Chondrocyte (in vitro differentiated cells): ENCODE data around the gene FAM20C. TPM values are rescaled to one million over a fixed set of nuclear protein-coding genes. Genes with fewer than 3 reads are reported as not detected.

Experiments
- DNase-seq: peaks from one replicate; pipeline ENCODE4 v3.0.0; 2021; ENCODE audit warnings: mixed read lengths, low spot score
- H3K27ac Mint-ChIP-seq: one replicate; pipeline ENCODE4 v1.8.0; 2021; ENCODE audit warnings: mild to moderate bottlenecking, moderate library complexity, mixed read lengths; ENCODE audit not compliant: unreplicated experiment
- H3K27me3 Mint-ChIP-seq: 2 replicates; pipeline ENCODE4 v1.8.0; 2021; ENCODE audit warnings: low read depth, mixed read lengths
- H3K36me3 Mint-ChIP-seq: 2 replicates; pipeline ENCODE4 v1.8.0; 2021; ENCODE audit warnings: low read depth, mixed read lengths
- H3K4me1 Mint-ChIP-seq: 2 replicates; pipeline ENCODE4 v1.8.0; 2021; ENCODE audit warnings: low read depth, mild to moderate bottlenecking, mixed read lengths
- H3K4me3 Mint-ChIP-seq: one replicate; pipeline ENCODE4 v1.8.0; 2021; ENCODE audit warnings: mild to moderate bottlenecking, moderate library complexity, mixed read lengths; ENCODE audit not compliant: unreplicated experiment
- H3K9me3 Mint-ChIP-seq: 2 replicates; pipeline ENCODE4 v1.8.0; 2021; ENCODE audit warnings: low read depth, mixed read lengths
- total RNA-seq: library from RNA; stranded (reverse); gene quantifications from 3 replicates; pipeline ENCODE4 v1.2.1, GENCODE V29; 2021
- TF ChIP-seq, protein P1 (sequence below): fragments of 200-600 bp; sonication (generic); IDR thresholded peaks from 2 replicates; pipeline ENCODE4 v1.5.0; 2021; ENCODE audit warnings: antibody characterized with exemption, mild to moderate bottlenecking, moderate library complexity

Gene FAM20C
- total RNA-seq, 1 donor from 2014 or later, result 34.4 TPM

DNA sequence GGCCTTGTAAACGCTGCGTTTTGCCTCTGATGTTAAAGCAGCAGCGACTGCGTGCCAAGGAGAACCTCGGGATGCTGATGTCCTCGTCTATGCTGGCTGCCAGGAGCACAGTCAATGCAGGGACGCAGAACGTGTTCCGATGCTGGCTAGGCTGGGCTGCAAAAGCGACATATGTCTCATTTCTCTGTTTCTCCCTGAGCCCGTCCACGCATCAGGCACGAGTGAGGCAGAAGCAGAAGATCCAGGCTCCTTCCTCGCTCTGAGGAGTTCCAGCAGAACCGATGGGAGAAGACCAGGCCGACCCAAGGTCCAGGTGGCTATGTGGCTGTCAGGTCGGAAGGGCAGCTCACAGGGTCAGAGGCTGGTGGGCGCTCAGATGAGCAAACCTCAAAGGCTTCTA lies 93.9 kb downstream of the FAM20C start:
- peak; percentile 69 for DNase-seq
- TF ChIP-seq, protein P1, sequence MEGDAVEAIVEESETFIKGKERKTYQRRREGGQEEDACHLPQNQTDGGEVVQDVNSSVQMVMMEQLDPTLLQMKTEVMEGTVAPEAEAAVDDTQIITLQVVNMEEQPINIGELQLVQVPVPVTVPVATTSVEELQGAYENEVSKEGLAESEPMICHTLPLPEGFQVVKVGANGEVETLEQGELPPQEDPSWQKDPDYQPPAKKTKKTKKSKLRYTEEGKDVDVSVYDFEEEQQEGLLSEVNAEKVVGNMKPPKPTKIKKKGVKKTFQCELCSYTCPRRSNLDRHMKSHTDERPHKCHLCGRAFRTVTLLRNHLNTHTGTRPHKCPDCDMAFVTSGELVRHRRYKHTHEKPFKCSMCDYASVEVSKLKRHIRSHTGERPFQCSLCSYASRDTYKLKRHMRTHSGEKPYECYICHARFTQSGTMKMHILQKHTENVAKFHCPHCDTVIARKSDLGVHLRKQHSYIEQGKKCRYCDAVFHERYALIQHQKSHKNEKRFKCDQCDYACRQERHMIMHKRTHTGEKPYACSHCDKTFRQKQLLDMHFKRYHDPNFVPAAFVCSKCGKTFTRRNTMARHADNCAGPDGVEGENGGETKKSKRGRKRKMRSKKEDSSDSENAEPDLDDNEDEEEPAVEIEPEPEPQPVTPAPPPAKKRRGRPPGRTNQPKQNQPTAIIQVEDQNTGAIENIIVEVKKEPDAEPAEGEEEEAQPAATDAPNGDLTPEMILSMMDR, result no peak
- H3K27me3 Mint-ChIP-seq, result peaks cover 36% of the 10 kb centered on the region

DNA sequence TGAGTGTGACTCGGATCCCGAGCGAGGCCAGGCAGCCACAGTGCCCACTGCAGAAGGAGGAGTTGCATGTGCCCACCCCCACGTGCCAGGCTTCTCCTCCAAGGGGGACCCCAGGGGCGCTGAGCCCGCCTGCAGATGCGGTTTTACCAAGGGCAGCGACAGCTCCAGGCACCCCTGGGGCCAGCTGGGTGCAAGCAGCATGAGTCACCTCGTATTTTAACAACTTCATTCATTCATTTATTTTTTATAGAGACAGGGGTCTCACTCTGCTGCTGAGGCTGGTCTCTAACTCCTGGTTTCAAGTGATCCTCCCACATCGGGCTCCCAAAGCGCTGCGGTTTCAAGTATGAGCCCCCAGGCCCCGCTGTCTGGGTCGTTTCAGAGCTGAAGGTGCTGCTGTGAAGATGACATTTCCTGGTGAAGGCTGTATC lies 96.3 kb downstream of the FAM20C start:
- Mint-ChIP-seq H3K27me3 (peaks cover 50% of the 10 kb centered on the region), H3K27ac (no peak overlapping the region), H3K36me3 (no peaks in the 10 kb centered on the region), H3K9me3 (no peaks in the 10 kb centered on the region), H3K4me3 (no peak overlapping the region), H3K4me1 (no peaks in the 10 kb centered on the region)
- TF ChIP-seq, protein P1, result no peak
- DNase-seq, result peak; percentile 93

More for the DNA sequence above, 93.9 kb downstream of the FAM20C start:
- Mint-ChIP-seq H3K9me3 (no peaks in the 10 kb centered on the region), H3K36me3 (peaks cover 1% of the 10 kb centered on the region), H3K27ac (no peak overlapping the region), H3K4me1 (no peaks in the 10 kb centered on the region), H3K4me3 (no peak overlapping the region)

DNA sequence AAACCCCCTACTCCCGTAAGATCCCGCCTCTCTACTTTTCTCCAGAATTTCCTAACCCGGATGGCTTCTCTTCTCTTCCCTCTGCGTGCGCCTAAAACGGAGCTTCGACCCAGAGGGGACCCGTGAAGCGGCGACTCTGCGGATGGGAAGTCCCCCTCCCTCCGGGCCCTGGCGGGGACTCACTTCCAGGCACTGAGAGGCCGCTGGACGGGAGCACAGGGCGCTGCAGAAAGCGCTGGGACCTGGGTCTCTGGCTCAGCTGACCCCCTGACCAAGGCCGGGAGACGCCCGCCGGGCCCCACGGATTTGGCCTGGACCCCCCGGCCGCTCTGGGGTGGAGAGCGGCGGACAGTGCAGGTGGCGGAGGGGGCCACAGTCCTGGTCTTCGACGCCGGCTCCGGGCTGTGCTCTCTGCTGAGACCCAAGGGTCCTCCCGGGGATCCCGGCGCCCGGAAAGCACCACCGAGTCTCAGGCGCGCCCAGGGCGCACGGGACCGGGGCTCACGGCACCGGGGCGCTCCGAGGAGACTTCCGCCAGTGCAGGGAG lies 96.9 kb downstream of the FAM20C start:
- H3K9me3 Mint-ChIP-seq, result no peaks in the 10 kb centered on the region
- no peak overlapping the region for H3K4me3 Mint-ChIP-seq
- H3K27me3 Mint-ChIP-seq, result peaks cover 51% of the 10 kb centered on the region
- DNase-seq, result no peak
- H3K27ac Mint-ChIP-seq, result no peak overlapping the region
- TF ChIP-seq, protein P1, result no peak
- H3K4me1 Mint-ChIP-seq, result no peaks in the 10 kb centered on the region
- no peaks in the 10 kb centered on the region for H3K36me3 Mint-ChIP-seq

DNA sequence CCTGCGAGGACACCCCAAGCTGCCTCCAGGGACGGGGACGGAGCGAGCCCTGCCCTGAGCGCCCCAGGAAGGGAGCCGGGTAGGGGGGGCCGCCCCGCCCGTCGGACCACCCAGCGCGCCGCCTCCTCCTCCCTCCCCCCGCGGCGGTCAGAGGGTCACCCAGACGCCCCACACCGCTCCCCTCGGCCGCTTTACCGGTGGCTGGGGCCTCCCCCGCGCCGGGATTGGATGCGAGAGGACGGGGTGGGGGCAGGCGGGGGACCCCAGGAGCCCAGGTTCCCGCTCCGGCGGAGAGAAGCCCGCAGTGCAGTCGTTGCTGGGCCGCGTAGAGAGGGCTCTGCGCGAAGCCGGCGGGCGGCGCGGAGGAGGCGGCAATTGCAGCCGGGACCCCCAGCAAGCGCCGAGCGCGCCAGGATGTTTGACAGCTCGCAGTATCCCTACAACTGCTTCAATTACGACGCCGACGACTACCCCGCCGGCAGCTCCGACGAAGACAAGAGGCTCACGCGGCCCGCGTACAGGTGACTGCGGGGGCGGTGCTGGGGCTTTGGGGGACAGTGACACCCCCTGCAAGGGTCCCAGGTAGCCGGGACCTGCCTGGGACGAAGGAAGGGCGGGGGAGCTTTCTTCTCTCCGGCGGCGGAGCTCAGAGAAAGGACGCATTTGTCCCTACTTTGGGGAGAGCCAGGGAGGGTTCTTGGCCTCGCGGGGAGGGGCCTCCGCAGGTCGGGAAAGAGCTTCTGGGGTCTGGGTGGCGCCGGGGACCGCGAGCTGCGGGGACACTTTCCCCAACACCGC lies 97.6 kb downstream of the FAM20C start, which contains the start of gene FOXL3:
TSS of gene FOXL3 (plus strand) at position 415 of the 798 bp plus-strand sequence. CDS start at position 415, 0 bp downstream.
- H3K27me3 Mint-ChIP-seq, result peaks cover 50% of the 10 kb centered on the region
- H3K4me3 Mint-ChIP-seq, result no peak within 1 kb of the TSS
- no peaks in the 10 kb centered on the region for H3K4me1 Mint-ChIP-seq
- TF ChIP-seq, protein P1, result no peak
- H3K36me3 Mint-ChIP-seq, result no peaks in the 10 kb centered on the region
- no peak for DNase-seq
- H3K27ac Mint-ChIP-seq, result no peak within 1 kb of the TSS
- no peaks in the 10 kb centered on the region for H3K9me3 Mint-ChIP-seq

DNA sequence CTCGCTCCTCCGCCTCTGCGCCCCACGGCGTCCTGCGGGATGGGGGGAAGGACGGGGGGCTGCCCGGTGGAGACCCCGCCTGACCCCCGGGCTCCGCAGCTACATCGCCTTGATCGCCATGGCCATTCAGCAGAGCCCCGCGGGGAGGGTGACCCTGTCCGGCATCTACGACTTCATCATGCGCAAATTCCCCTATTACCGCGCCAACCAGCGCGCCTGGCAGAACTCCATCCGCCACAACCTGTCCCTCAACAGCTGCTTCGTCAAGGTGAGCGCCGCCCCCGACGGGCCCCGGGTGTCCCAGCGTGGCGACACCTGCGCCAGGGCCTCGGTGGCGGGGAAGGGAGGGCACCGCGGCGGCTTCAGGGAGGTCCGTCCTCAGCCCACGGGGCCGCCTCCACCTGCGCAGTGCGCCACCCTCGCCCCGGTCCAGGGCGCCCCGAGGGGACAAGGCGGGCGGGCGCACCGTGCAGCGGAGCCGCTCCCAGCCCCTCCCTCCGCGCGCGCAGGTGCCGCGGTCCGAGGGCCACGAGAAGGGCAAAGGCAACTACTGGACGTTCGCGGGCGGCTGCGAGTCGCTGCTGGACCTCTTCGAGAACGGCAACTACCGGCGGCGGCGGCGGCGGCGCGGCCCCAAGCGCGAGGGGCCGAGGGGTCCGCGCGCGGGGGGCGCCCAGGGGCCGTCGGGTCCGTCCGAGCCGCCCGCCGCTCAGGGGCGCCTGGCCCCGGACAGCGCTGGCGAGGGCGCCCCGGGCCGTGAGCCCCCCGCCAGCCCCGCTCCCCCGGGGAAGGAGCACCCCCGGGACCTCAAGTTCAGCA lies 98.4 kb downstream of the FAM20C start:
- Mint-ChIP-seq H3K27ac (no peak overlapping the region), H3K4me1 (peaks cover 2% of the 10 kb centered on the region), H3K27me3 (peaks cover 44% of the 10 kb centered on the region), H3K36me3 (no peaks in the 10 kb centered on the region), H3K4me3 (no peak overlapping the region), H3K9me3 (no peaks in the 10 kb centered on the region)
- TF ChIP-seq, protein P1, result no peak
- no peak for DNase-seq
